Muscle of arm (tissue), 12 donors: Measurements from ENCODE around the gene TSPOAP1. TPM values are rescaled to one million over a fixed set of nuclear protein-coding genes. Genes with fewer than 3 reads are reported as not detected.

Source experiments
- DNase-seq: peaks from one replicate; pipeline ENCODE4 v3.0.0-alpha.2; 2013
- polyA plus RNA-seq, 12 donors: library from polyadenylated mRNA; unstranded; fragments of 120-200 nt; gene quantifications; one replicate each; pipeline ENCODE4 v1.2.1, GENCODE V29; 2013; ENCODE audit not compliant: insufficient read length in 12 of 12

Gene TSPOAP1
- polyA plus RNA-seq, 12 donors, result 2.1 to 6.8 (median 5.1) TPM; not detected in 1

DNA sequence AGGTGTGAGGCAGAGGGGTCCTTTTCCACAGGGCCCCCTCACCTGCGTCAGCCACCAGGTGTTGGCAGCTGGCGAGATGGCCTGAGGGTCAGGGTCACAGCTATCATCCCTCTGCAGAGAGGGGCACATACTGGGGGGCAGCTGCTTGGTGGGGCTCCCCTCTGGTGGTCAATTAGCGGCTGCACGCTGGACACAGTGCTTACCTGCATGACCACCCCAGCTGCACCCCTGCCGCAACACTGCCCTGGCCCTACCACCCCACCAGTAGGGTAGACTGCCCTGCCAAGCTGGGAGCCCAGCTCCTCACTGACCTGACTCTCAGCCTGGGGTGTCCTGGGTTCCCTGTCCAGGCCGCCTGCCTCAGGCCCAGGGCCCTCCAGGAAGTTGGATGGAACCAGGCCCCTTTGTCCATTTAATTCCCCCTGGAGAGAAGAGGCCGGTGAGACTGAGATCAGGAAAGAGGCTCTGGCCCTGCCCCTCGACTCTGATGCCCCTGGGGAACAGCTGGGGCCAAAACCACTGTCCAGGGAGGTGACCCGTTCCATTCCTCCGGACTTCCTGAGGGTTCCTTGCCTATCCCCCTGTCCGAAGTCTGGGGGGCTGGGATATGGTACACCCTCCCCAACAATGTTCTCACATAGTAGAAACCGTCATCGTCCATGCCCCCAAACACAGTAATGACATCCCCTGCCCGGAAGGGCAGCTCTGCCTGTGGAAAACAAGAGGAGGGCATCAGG lies 23.7 kb downstream of the TSPOAP1 start:
- DNase-seq, result no peak

GRCh38 chr17:58303971-58304749 lies 24.4 kb downstream of the TSPOAP1 start:
- no peak for DNase-seq

DNA sequence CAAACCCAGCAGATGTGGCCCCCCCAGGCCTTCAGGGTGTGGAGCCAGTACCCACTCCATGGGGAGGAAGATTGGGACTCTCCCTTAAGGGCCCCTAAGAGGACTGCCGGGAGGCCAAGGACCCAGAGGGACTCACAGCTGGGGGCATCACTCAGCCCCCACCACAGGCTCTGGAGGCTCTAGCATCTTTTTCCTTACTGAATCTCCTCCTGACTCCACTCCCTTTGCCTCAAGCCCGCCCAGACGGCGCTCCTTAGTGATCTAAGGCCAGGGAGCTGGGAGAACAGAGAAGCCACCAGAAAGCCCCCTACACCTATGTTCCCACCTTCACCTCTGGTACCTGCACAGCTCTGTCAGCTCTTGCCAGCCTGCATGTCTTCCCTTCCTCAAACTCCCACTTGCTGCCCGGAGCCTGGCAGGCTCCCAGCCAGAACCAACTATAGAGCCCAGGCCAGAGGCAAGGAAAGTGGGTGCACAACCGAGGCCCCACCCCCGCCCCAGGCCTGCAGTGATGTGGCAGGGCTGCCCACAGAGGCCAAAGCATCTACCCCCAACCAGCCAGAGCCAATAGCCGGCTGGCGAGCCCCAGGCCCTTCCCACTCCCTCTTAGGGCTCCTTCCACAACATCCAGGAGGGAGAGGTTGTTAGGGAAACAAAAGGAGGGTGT lies 25.5 kb downstream of the TSPOAP1 start:
- DNase-seq, result no peak

GRCh38 chr17:58302171-58302918 lies 26.2 kb downstream of the TSPOAP1 start:
- DNase-seq, result no peak

DNA sequence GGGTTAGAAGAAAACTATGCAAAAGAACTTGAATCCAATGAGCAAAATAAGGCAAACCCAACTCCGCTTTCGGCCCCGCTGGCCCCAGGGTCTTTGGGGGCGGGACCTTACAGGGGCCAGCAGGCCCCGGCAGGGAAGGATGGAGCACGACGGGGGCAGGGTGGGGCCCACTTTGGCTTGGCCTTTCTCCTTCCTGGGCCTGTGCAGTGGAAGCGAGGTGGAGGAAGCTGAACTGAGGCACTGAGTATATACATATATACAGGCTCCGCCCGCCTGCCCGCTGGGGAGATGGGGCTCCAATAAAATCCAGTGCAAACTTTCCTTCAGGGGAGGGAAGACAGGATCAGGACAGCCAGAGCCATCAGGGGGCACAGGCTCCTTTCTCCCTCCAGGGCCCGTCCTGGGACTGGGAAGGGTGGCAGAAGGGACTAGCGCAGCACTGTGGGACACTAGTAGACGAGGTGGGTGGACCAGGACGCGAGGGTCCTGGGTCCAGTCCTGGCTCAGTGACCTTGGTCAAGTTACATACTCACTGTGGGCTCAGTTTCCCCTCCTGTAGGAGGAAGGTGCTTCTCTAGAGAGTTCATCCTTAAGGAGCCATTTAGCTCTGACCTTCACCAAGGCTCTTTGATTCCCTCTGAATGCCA lies 27.0 kb downstream of the TSPOAP1 start:
- no peak for DNase-seq

GRCh38 chr17:58300336-58300735 lies 28.3 kb downstream of the TSPOAP1 start:
- DNase-seq, result no peak

DNA sequence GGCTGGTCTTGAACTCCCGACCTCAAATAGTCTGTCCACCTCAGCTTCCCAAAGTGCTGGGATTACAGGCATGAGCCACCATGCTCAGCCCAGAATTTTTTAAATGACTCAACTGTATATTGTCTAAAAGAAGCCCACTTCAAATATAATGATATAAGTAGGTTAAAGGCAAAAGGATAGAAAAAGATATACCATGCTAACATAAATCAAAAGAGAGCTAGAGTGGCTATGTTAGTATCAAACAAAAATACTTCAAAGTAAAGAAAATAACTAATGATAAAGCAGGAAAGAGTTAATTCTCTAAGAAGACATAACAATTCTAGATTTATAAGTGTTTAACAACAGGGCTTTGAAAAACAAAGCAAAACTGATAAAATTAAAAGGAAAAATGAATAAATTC lies 34.6 kb downstream of the TSPOAP1 start:
- DNase-seq, result no peak

GRCh38 chr17:58291246-58291645 lies 37.3 kb downstream of the TSPOAP1 start:
- DNase-seq, result no peak

GRCh38 chr17:58289869-58290268 lies 38.7 kb downstream of the TSPOAP1 start:
- DNase-seq, result no peak

- DNase-seq, result no peak
These were observed 43.2 kb downstream of the TSPOAP1 start for GRCh38 chr17:58285422-58285810.

DNA sequence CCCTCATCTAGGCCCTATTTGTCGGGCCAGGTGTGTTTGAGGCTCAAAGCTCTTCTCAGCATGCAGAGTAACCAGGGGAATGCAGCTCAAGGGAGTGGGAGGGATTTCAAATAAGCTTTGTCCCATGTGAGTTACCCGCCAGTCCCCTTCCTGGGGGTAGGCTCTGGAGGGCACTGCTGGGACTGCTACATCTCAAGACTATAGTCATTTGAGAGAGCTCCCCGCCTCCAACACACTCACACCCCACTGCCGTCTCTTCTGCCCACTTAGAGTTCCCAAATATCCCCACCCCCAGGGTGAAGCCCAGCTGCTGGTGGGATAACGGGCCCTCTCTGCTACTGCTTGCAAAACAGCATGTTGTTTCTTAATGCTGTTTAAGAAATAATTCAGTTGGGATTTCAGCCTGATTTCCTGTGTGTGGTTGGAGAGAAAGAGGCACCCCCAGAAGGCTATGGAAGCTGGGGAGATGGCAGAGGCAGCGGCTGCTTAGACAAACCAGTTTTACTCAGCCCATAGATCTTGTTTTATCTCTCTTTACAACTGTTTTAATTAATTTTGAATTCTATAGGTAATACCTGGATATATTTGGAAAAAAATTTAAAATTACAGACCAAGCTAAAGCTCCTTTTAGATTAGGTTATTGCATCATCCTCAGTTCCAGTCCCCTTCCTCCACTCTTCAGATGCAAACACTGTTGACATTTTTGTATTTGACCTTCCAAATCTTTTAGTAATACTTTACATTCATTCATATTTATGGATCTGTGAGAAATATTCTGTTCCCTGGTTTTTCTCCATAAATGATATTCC lies 43.8 kb downstream of the TSPOAP1 start:
- DNase-seq, result no peak

- DNase-seq, result no peak
These were observed 44.7 kb downstream of the TSPOAP1 start for GRCh38 chr17:58283674-58284612.

DNA sequence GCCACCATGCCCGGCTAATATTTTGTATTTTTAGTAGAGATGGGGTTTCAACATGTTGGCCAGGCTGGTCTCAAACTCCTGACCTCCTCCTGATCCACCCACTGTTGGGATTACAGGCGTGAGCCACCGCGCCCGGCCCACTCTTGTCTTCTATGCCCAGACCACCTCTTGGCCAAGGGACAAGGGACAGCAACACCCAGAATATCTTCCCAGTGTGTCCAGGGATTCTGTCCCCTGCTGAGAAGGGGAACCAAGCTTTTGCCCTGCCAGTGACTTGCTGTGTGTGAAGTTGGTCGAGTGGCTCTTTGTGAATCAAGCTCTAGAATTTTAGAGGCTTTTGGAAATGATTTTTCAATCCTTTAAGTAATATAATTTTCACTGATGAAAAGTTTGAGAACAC lies 46.2 kb downstream of the TSPOAP1 start:
- DNase-seq, result no peak

- no peak for DNase-seq
These were observed 47.0 kb downstream of the TSPOAP1 start for GRCh38 chr17:58281511-58282011.

DNA sequence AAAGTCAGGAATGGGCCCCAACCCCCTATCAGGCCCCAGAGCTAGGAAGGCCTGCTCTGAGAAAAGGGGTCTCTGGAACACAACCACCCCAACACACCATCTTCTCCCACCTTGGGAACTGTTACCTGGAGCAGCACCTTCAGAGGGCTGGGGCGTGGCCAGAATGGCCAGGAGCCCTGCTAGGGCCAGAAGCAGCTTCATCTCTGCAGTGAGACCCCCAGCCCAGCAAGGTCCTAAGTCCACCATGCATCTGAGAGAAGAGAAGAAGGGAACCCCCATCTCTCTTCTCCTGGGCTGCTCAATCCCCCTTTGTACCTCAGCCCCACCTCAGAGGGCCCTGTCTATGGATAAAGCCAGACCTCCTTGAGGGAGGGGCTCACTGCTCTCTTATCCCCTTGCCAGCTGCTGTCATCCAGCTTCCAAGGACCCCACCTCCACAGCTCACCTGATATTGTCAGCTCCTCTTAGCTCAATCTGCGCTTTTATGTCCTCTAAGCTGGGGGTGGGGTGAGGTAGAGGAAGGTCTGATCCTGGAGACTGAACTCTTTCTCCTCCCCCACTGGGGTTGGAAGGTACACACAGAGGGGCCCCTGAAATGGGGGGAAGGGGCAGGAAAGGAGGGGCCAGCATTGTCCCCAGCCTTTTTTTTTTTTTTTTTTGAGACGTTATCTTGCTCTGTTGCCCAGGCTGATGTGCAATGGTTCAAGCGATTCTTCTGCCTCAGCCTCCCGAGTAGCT lies 47.9 kb downstream of the TSPOAP1 start, which contains the start of gene MPO:
MPO (minus strand) TSS at position 456 of the 738 bp plus-strand sequence; CDS start at position 279, 177 bp downstream.
- DNase-seq, result no peak

- DNase-seq, result no peak
These were observed 48.7 kb downstream of the TSPOAP1 start for GRCh38 chr17:58279736-58280479.

GRCh38 chr17:58279016-58279711 lies 49.4 kb downstream of the TSPOAP1 start:
- peak; percentile 75 for DNase-seq
